Neural progenitor cell (in vitro differentiated cells): ENCODE measurements around the gene KLLN. TPM values are rescaled to one million over a fixed set of nuclear protein-coding genes. Genes with fewer than 3 reads are reported as not detected.
"Not testable (repeated sequence)": the region's sequence is repeated elsewhere in the genome, so short reads cannot be mapped to it uniquely, and the experiment has no call there.

Experiments
- DNase-seq: peaks from one replicate; pipeline ENCODE4 v3.0.0-alpha.2; 2016; ENCODE audit warnings: low spot score
- H2AFZ ChIP-seq: fragments of 200-600 bp; sonication (generic); replicated peaks from 2 replicates; pipeline ENCODE4 v1.6.1; 2016; ENCODE audit warnings: antibody characterized with exemption
- H3F3A ChIP-seq: fragments of 200-600 bp; sonication (generic); 2 replicates; pipeline ENCODE4 v1.6.1; 2016; ENCODE audit warnings: antibody characterized with exemption, low read depth
- H3K27ac ChIP-seq: fragments of 200-600 bp; sonication (generic); 2 replicates; pipeline ENCODE4 v1.5.1; 2016; ENCODE audit warnings: mild to moderate bottlenecking
- H3K27me3 ChIP-seq: fragments of 200-600 bp; sonication (generic); 2 replicates; pipeline ENCODE4 v1.6.1; 2016; ENCODE audit warnings: mild to moderate bottlenecking, moderate library complexity
- H3K36me3 ChIP-seq: fragments of 200-600 bp; sonication (generic); 2 replicates; pipeline ENCODE4 v1.5.1; 2016
- H3K4me1 ChIP-seq: fragments of 200-600 bp; sonication (generic); 2 replicates; pipeline ENCODE4 v1.6.1; 2016; ENCODE audit warnings: mixed run types
- H3K4me2 ChIP-seq: fragments of 200-600 bp; sonication (generic); 2 replicates; pipeline ENCODE4 v1.6.1; 2016
- H3K4me3 ChIP-seq: fragments of 200-600 bp; sonication (generic); 2 replicates; pipeline ENCODE4 v1.5.1; 2016
- H3K79me2 ChIP-seq: fragments of 200-600 bp; sonication (generic); 2 replicates; pipeline ENCODE4 v1.6.1; 2016; ENCODE audit warnings: low read depth
- H3K9ac ChIP-seq: fragments of 200-600 bp; sonication (generic); 2 replicates; pipeline ENCODE4 v1.6.1; 2016
- H3K9me3 ChIP-seq: fragments of 200-600 bp; sonication (generic); 2 replicates; pipeline ENCODE4 v1.5.1; 2016; ENCODE audit warnings: low read depth
- H4K20me1 ChIP-seq: fragments of 200-600 bp; sonication (generic); 2 replicates; pipeline ENCODE4 v1.6.1; 2016; ENCODE audit warnings: low read depth
- H3K27ac Mint-ChIP-seq: 3 replicates; pipeline ENCODE4 v1.8.0; 2021; ENCODE audit warnings: mixed read lengths
- H3K27me3 Mint-ChIP-seq: 2 replicates; pipeline ENCODE4 v1.8.0; 2022; ENCODE audit warnings: low read depth, mild to moderate bottlenecking, inconsistent platforms, moderate library complexity, mixed read lengths; ENCODE audit not compliant: insufficient read depth
- H3K36me3 Mint-ChIP-seq: 3 replicates; pipeline ENCODE4 v1.8.0; 2021; ENCODE audit warnings: mixed read lengths
- H3K4me1 Mint-ChIP-seq: 3 replicates; pipeline ENCODE4 v1.8.0; 2021; ENCODE audit warnings: mixed read lengths
- H3K4me3 Mint-ChIP-seq: 3 replicates; pipeline ENCODE4 v1.8.0; 2021; ENCODE audit warnings: mild to moderate bottlenecking, moderate library complexity, mixed read lengths
- H3K9me3 Mint-ChIP-seq: 3 replicates; pipeline ENCODE4 v1.8.0; 2020; ENCODE audit warnings: mixed read lengths
- CTCF ChIP-seq: fragments of 200-600 bp; sonication (generic); IDR thresholded peaks from 2 replicates; pipeline ENCODE4 v1.5.1; 2017; ENCODE audit warnings: antibody characterized with exemption, mild to moderate bottlenecking
- EZH2 ChIP-seq: fragments of 200-600 bp; sonication (generic); IDR thresholded peaks from 2 replicates; pipeline ENCODE4 v1.6.1; 2017; ENCODE audit warnings: antibody characterized with exemption, mild to moderate bottlenecking, moderate library complexity
- EZH2phosphoT487 ChIP-seq: fragments of 200-600 bp; sonication (generic); IDR thresholded peaks from 2 replicates; pipeline ENCODE4 v1.6.1; 2017; ENCODE audit warnings: antibody characterized with exemption
- total RNA-seq: library from RNA; depleted of rRNA; stranded (reverse); fragments of >200 nt; gene quantifications from 2 replicates; pipeline ENCODE4 v1.2.3, GENCODE V29; 2015; ENCODE audit warnings: low replicate concordance

KLLN gene
- total RNA-seq, 1 donor from 2014 or later, result 1.5 TPM

GRCh38 chr10:87860156-87860795 lies 3.1 kb downstream of the KLLN start:
- H3K9me3 Mint-ChIP-seq, result no peaks in the 10 kb centered on the region
- H3K4me1 Mint-ChIP-seq, result peaks cover 15% of the 10 kb centered on the region
- peaks cover 12% of the 10 kb centered on the region for H4K20me1 ChIP-seq
- no peak overlapping the region for H3K4me2 ChIP-seq
- TF ChIP-seq EZH2phosphoT487 (no peak), CTCF (peak; percentile 31), EZH2 (no peak)
- peak overlapping the region; percentile 54 for H3K4me3 Mint-ChIP-seq
- H3K9me3 ChIP-seq, result no peaks in the 10 kb centered on the region
- H3F3A ChIP-seq, result peaks cover 32% of the 10 kb centered on the region
- peaks cover 13% of the 10 kb centered on the region for H3K79me2 ChIP-seq
- no peaks in the 10 kb centered on the region for H3K4me1 ChIP-seq
- peaks cover 4% of the 10 kb centered on the region for H3K36me3 Mint-ChIP-seq
- H2AFZ ChIP-seq, result no peak overlapping the region
- no peak overlapping the region for H3K9ac ChIP-seq
- H3K27ac ChIP-seq, result no peak overlapping the region
- DNase-seq, result peak; percentile 9
- peak overlapping the region; percentile 35 for H3K27ac Mint-ChIP-seq
- H3K27me3 ChIP-seq, result no peaks in the 10 kb centered on the region
- peaks cover 3% of the 10 kb centered on the region for H3K27me3 Mint-ChIP-seq
- no peak overlapping the region for H3K4me3 ChIP-seq
- H3K36me3 ChIP-seq, result no peaks in the 10 kb centered on the region

- not testable (repeated sequence) for H3K4me1 Mint-ChIP-seq, H3K36me3 ChIP-seq, H2AFZ ChIP-seq, H3K79me2 ChIP-seq, H3F3A ChIP-seq, H3K4me2 ChIP-seq, H3K9ac ChIP-seq, H3K27ac ChIP-seq, H3K9me3 ChIP-seq, H3K4me1 ChIP-seq, H3K36me3 Mint-ChIP-seq, H3K4me3 ChIP-seq, H4K20me1 ChIP-seq, H3K9me3 Mint-ChIP-seq, H3K27me3 Mint-ChIP-seq, DNase-seq, H3K27me3 ChIP-seq, H3K4me3 Mint-ChIP-seq, H3K27ac Mint-ChIP-seq
These were observed 7.7 kb downstream of the KLLN start for GRCh38 chr10:87855665-87856064.

DNA sequence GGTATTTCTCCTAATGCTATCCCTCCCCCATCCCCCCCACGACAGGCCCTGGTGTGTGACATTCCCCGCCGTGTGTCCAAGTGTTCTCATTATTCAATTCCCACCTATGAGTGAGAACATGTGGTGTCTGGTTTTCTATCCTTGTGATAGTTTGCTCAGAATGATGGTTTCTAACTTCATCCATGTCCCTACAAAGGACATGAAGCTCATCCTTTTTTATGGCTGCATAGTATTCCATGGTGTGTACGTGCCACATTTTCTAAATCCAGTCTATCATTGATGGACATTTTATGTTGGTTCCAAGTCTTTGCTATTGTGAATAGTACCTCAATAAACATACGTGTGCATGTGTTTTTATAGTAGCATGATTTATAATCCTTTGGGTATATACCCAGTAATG lies 8.1 kb downstream of the KLLN start:
- H3K4me2 ChIP-seq, H3K9me3 ChIP-seq, H3K27me3 Mint-ChIP-seq, H3K36me3 ChIP-seq, H4K20me1 ChIP-seq, H3K4me3 ChIP-seq, DNase-seq, H3K27me3 ChIP-seq, H3K36me3 Mint-ChIP-seq, H3K4me3 Mint-ChIP-seq, H3K9ac ChIP-seq, H3K79me2 ChIP-seq, H2AFZ ChIP-seq, H3K27ac ChIP-seq, H3K4me1 ChIP-seq, H3K9me3 Mint-ChIP-seq, H3F3A ChIP-seq, H3K27ac Mint-ChIP-seq, H3K4me1 Mint-ChIP-seq: not testable (repeated sequence)

DNA sequence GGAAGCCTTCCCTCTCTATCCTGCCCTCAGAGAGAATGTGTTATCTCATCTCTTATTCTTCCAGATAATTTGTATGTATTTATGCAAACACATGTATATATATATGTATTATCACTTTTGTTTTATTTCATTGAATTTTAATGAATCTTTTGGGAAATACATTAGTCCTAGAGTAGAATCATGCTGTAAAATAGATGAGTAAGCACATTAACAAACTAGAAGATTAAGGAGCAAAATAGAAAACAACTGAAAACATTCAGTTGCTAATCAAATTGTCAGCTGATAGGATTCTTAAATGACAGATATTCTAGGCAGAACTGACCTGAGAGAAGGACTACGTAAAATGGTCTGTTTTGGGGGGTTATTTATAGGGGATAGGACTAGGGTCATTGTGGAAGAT lies 11.2 kb downstream of the KLLN start:
- Histone ChIP-seq H3K4me3 (no peak overlapping the region), H3K9ac (no peak overlapping the region), H3K79me2 (no peaks in the 10 kb centered on the region), H3K27me3 (no peaks in the 10 kb centered on the region), H4K20me1 (no peaks in the 10 kb centered on the region), H3F3A (no peaks in the 10 kb centered on the region), H3K4me2 (no peak overlapping the region), H3K4me1 (no peaks in the 10 kb centered on the region), H3K9me3 (no peaks in the 10 kb centered on the region), H2AFZ (no peak overlapping the region), H3K36me3 (no peaks in the 10 kb centered on the region), H3K27ac (no peak overlapping the region)
- Mint-ChIP-seq H3K9me3 (no peaks in the 10 kb centered on the region), H3K4me3 (no peak overlapping the region), H3K27ac (no peak overlapping the region), H3K4me1 (peaks cover 5% of the 10 kb centered on the region), H3K27me3 (no peaks in the 10 kb centered on the region), H3K36me3 (no peaks in the 10 kb centered on the region)
- TF ChIP-seq EZH2phosphoT487, result no peak
- TF ChIP-seq EZH2, result no peak
- TF ChIP-seq CTCF, result no peak
- DNase-seq, result no peak
